ENCODE data around the gene TMUB2. TPM values are rescaled to one million over a fixed set of nuclear protein-coding genes. Genes with fewer than 3 reads are reported as not detected.

The TMUB2 gene
- total RNA-seq, 1 experiment from 2014 or later = 25.1 TPM

DNA sequence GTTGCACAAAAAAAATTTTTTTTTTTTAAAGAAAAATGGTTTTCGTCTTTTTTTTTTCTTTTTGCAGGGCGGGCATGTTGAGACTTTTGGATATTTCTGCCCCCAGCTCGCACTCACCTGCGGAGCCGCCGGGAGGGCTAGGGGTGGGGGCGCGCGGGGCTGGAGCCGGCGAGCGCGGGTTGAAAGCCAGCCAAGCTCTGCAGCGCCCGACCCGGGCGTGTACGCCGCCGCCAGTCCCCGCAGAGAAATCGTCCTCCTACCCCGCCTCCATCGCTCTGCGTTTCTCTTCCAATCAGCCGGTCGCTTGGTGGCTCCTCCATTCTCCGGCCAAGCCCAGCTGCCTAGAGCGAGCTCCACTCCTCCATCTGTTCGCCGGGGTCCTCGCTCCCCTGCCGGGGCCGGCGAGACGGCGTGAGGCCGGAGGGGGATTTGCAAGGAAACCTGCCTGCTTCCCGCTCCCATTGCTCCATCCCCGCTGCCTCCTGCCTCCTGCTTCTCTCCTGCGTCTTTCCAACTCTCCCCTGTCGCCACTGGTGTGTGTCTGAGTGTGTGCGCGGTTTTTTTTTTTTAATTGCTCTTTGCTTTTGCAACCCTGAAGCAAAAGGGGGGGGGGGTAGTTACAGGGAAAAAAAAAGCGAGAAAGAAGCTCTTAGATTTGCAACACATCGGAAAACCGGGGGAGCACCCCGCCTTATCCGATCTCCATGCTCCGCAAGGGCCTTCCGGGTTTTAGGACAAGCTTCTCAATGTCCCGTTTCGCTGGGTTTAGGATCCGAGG is 34.5 kb downstream of the TMUB2 start:
- Histone ChIP-seq H3K9me2 (ENCODE audit: insufficient read depth) (no peaks in the 10 kb centered on the region), H3K4me1 (ENCODE audit: control insufficient read depth in 1 of 2, insufficient read depth in 2 of 2, low read length in 2 of 2) (peaks cover 28 to 44% of the 10 kb centered on the region in 2 experiments), H3K4me3 (replicated peaks in 1 of 2; ENCODE audit: low read depth in 1 of 2, low read length in 2 of 2) (peak overlapping the region; percentile 71 to 73), H3K27me3 (ENCODE audit: insufficient read depth, low read length) (no peaks in the 10 kb centered on the region), H3K4me2 (ENCODE audit: low read length) (peak overlapping the region; percentile 90), H3K27ac (ENCODE audit: low read depth, low read length) (peak overlapping the region; percentile 100), H3K9me3 (ENCODE audit: control insufficient read depth in 1 of 2, insufficient read depth in 1 of 2, low read depth in 1 of 2, low read length in 2 of 2) (no peaks in the 10 kb centered on the region), H3K9ac (ENCODE audit: low read length) (peak overlapping the region; percentile 84), H2AFZ (ENCODE audit: low read depth, low read length, poor library complexity, severe bottlenecking) (no peak overlapping the region), H4K20me1 (ENCODE audit: insufficient read depth) (no peaks in the 10 kb centered on the region), H3K79me2 (ENCODE audit: insufficient read depth, low read length) (peaks cover 27% of the 10 kb centered on the region), H3K36me3 (ENCODE audit: control insufficient read depth in 1 of 2, insufficient read depth in 2 of 2, low read length in 2 of 2) (peaks cover 2 to 9% of the 10 kb centered on the region in 2 experiments; a peak in 3 of 4 replicates)
- TF ChIP-seq EZH2 (IDR thresholded peaks at IDR 0.05) = no peak
- TF ChIP-seq, protein P1, sequence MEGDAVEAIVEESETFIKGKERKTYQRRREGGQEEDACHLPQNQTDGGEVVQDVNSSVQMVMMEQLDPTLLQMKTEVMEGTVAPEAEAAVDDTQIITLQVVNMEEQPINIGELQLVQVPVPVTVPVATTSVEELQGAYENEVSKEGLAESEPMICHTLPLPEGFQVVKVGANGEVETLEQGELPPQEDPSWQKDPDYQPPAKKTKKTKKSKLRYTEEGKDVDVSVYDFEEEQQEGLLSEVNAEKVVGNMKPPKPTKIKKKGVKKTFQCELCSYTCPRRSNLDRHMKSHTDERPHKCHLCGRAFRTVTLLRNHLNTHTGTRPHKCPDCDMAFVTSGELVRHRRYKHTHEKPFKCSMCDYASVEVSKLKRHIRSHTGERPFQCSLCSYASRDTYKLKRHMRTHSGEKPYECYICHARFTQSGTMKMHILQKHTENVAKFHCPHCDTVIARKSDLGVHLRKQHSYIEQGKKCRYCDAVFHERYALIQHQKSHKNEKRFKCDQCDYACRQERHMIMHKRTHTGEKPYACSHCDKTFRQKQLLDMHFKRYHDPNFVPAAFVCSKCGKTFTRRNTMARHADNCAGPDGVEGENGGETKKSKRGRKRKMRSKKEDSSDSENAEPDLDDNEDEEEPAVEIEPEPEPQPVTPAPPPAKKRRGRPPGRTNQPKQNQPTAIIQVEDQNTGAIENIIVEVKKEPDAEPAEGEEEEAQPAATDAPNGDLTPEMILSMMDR (IDR thresholded peaks at IDR 0.05 in 2 of 3, conservative IDR thresholded peaks at IDR 0.05 in 1 of 3; ENCODE audit: borderline replicate concordance in 1 of 3, insufficient read depth in 1 of 3, low read depth in 2 of 3, low read length in 2 of 3) = no peak
- peak; percentile 18 for TF ChIP-seq TCF7L2 (IDR thresholded peaks at IDR 0.05; ENCODE audit: borderline replicate concordance, extremely low read depth, insufficient read depth, insufficient read length)
- TF ChIP-seq SIN3A (IDR thresholded peaks at IDR 0.05; ENCODE audit: low read depth) = peak; percentile 14; the same call in 1 of the 2 replicates
- TF ChIP-seq POLR2AphosphoS5 (IDR thresholded peaks at IDR 0.05; ENCODE audit: low read depth, low read length) = peak; percentile 60
- peak; percentile 20 for TF ChIP-seq POLR2A (IDR thresholded peaks at IDR 0.05; ENCODE audit: borderline replicate concordance, extremely low read depth, insufficient read depth, insufficient read length)
- intact Hi-C loops (cut with micrococcal nuclease) = no loop called here
- CTCF ChIA-PET = interaction anchor here (0.8 to 2.4 kb wide), 8 partner anchors 11 to 124 kb away, joined by 3 to 10 read pairs (median 4); partner anchors contain the start of gene GRN
- no peak for DNase-seq (ENCODE audit: low read depth, low spot score)
- RAD21 ChIA-PET (ENCODE audit: low non-redundant PET in 1 of 2, low total read pairs in 2 of 2, uncharacterized antibody in 2 of 2, unreplicated experiment in 2 of 2) = no interaction called here
- POLR2A ChIA-PET = interaction anchor here (0.5 to 2.5 kb wide), 11 partner anchors 9 to 124 kb away, joined by 3 to 8 read pairs (median 4); partner anchors contain the start of genes ATXN7L3, GRN, SLC25A39 and TMUB2
- BruUV-seq (replicated peaks) = TSS peak; percentile 49
- ATAC-seq = peak; percentile 17; the same call in 1 of the 2 replicates
